Calu3 (cell line): ENCODE results near the gene MYO1E. TPM values are rescaled to one million over a fixed set of nuclear protein-coding genes. Genes with fewer than 3 reads are reported as not detected.
A peak's percentile ranks its signal among the peaks of the same experiment; 100 is the strongest.

Experiments
- BruUV-seq: library from RNA; stranded (reverse); fragments of 400-500 nt; replicated peaks from 2 replicates; lab custom pipeline; 2021; lab: Mats Ljungman, UMichigan
- CTCF ChIA-PET: fragments of 300-600 bp; sonication (Branson Sonifier 250); formaldehyde crosslinking; loops from one replicate; lab custom pipeline; 2022; ENCODE audit warnings: antibody characterized with exemption; lab: Charles Lee
- DNase-seq: peaks from one replicate; pipeline ENCODE4 v3.0.0; 2022
- H3K27ac Mint-ChIP-seq: one replicate; pipeline ENCODE4 v1.8.0; 2022; ENCODE audit warnings: mixed read lengths; ENCODE audit not compliant: unreplicated experiment
- H3K27me3 Mint-ChIP-seq: one replicate; pipeline ENCODE4 v1.8.0; 2022; ENCODE audit warnings: mixed read lengths; ENCODE audit not compliant: unreplicated experiment
- H3K36me3 Mint-ChIP-seq: one replicate; pipeline ENCODE4 v1.8.0; 2022; ENCODE audit warnings: mild to moderate bottlenecking, moderate library complexity, mixed read lengths; ENCODE audit not compliant: insufficient read depth, unreplicated experiment
- H3K4me1 Mint-ChIP-seq: one replicate; pipeline ENCODE4 v1.8.0; 2022; ENCODE audit warnings: mild to moderate bottlenecking, low read depth, mixed read lengths; ENCODE audit not compliant: unreplicated experiment
- H3K4me3 Mint-ChIP-seq: one replicate; pipeline ENCODE4 v1.8.0; 2022; ENCODE audit warnings: mild to moderate bottlenecking, low read depth, moderate library complexity, mixed read lengths; ENCODE audit not compliant: unreplicated experiment
- H3K9me3 Mint-ChIP-seq: one replicate; pipeline ENCODE4 v1.8.0; 2022; ENCODE audit warnings: low read depth, mixed read lengths; ENCODE audit not compliant: unreplicated experiment
- CTCF ChIP-seq: fragments of 200-600 bp; IDR thresholded peaks from one replicate; pipeline ENCODE4 v1.8.0; 2022; ENCODE audit warnings: antibody characterized with exemption; ENCODE audit not compliant: unreplicated experiment
- intact Hi-C: fragments of 100-400 bp; cut with micrococcal nuclease; formaldehyde crosslinking; loops from one replicate; pipeline ENCODE4 v1.10.0; 2022; ENCODE audit not compliant: unreplicated experiment
- total RNA-seq: library from RNA; stranded (reverse); gene quantifications from 2 replicates; pipeline ENCODE4 v1.2.3, GENCODE V29; 2022

Gene MYO1E
- total RNA-seq, 1 experiment from 2014 or later = 617 TPM

DNA sequence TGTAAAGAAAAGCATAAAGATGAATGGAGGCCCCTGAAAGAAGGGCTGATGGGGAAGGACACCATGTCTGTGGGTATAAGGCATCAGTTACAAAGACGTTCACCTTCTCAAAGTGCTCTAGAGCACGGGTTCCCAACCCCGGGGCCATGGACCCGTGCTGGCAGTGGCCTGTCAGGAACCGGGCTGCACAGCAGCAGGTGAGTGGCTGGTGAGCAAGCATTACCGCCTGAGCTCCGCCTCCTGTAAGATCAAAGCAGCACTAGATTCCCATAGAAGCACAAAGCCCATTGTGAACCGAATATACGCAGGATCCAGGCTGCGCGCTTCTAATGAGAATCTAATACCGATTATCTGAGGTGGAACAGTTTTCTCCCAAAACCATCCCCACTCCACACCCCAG lies 25.7 kb downstream of the MYO1E start:
- no TSS peak for BruUV-seq

GRCh38 chr15:59345326-59345725 lies 27.3 kb downstream of the MYO1E start:
- H3K4me1 Mint-ChIP-seq = peaks cover 74% of the 10 kb centered on the region
- peaks cover 60% of the 10 kb centered on the region for H3K36me3 Mint-ChIP-seq
- no peak for TF ChIP-seq CTCF
- H3K27me3 Mint-ChIP-seq = no peaks in the 10 kb centered on the region
- no peak for DNase-seq
- H3K27ac Mint-ChIP-seq = peak overlapping the region; percentile 1
- H3K4me3 Mint-ChIP-seq = no peak overlapping the region
- intact Hi-C loops = no loop called here
- CTCF ChIA-PET = no interaction called here
- no peaks in the 10 kb centered on the region for H3K9me3 Mint-ChIP-seq
- BruUV-seq = no TSS peak

More for the DNA sequence above, 25.7 kb downstream of the MYO1E start:
- H3K4me3 Mint-ChIP-seq = no peak overlapping the region
- no peaks in the 10 kb centered on the region for H3K27me3 Mint-ChIP-seq
- H3K36me3 Mint-ChIP-seq = peaks cover 58% of the 10 kb centered on the region
- no peaks in the 10 kb centered on the region for H3K9me3 Mint-ChIP-seq
- H3K4me1 Mint-ChIP-seq = peaks cover 80% of the 10 kb centered on the region
- CTCF ChIA-PET = interaction anchor here (0.7 kb wide), 1 partner anchor 46 kb away, joined by 3 read pairs; no protein-coding TSS in a partner anchor
- no peak for DNase-seq
- TF ChIP-seq CTCF = no peak
- H3K27ac Mint-ChIP-seq = peak overlapping the region; percentile 37
- intact Hi-C loops = no loop called here

- no TSS peak for BruUV-seq
- DNase-seq = no peak
- no peak for TF ChIP-seq CTCF
- Mint-ChIP-seq H3K4me1 (peaks cover 63% of the 10 kb centered on the region), H3K27ac (peak overlapping the region; percentile 1), H3K36me3 (peaks cover 63% of the 10 kb centered on the region), H3K4me3 (no peak overlapping the region), H3K27me3 (no peaks in the 10 kb centered on the region), H3K9me3 (no peaks in the 10 kb centered on the region)
- CTCF ChIA-PET = no interaction called here
- intact Hi-C loops = no loop called here
Observed at GRCh38 chr15:59344311-59344710, 28.4 kb downstream of the MYO1E start.

DNA sequence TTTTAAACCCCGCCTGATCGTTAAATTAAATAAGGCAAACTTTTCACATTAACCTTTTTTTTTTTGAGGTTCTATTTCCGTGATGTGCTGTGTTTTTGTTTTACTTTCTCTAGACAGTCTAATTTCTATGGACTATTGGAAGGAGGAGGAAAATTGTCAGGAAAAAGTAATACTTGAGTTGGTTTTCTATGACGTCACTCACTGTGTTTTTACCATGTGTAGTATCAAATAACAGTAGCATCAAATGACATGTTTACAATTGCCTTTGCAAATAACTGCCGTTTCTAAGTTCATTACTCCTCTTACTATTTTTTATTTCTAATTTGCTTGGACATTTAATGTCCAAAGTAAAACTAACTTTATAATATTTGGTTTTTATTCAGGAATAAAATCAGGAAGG lies 32.3 kb downstream of the MYO1E start:
- no peak for TF ChIP-seq CTCF
- H3K4me1 Mint-ChIP-seq = peaks cover 54% of the 10 kb centered on the region
- H3K27me3 Mint-ChIP-seq = no peaks in the 10 kb centered on the region
- H3K36me3 Mint-ChIP-seq = peaks cover 62% of the 10 kb centered on the region
- no peak overlapping the region for H3K4me3 Mint-ChIP-seq
- H3K9me3 Mint-ChIP-seq = no peaks in the 10 kb centered on the region
- intact Hi-C loops = no loop called here
- CTCF ChIA-PET = no interaction called here
- BruUV-seq = no TSS peak
- DNase-seq = no peak
- no peak overlapping the region for H3K27ac Mint-ChIP-seq
